Suppressor macrophage treated with lipopolysaccharide for 4 hours (primary cell): ENCODE measurements around the gene CCN2.
"Not testable (repeated sequence)": the region's sequence is repeated elsewhere in the genome, so short reads cannot be mapped to it uniquely, and the experiment has no call there.

Experiments
- DNase-seq: peaks from one replicate; pipeline ENCODE4 v3.0.0-alpha.2; 2020

CCN2 gene

DNA sequence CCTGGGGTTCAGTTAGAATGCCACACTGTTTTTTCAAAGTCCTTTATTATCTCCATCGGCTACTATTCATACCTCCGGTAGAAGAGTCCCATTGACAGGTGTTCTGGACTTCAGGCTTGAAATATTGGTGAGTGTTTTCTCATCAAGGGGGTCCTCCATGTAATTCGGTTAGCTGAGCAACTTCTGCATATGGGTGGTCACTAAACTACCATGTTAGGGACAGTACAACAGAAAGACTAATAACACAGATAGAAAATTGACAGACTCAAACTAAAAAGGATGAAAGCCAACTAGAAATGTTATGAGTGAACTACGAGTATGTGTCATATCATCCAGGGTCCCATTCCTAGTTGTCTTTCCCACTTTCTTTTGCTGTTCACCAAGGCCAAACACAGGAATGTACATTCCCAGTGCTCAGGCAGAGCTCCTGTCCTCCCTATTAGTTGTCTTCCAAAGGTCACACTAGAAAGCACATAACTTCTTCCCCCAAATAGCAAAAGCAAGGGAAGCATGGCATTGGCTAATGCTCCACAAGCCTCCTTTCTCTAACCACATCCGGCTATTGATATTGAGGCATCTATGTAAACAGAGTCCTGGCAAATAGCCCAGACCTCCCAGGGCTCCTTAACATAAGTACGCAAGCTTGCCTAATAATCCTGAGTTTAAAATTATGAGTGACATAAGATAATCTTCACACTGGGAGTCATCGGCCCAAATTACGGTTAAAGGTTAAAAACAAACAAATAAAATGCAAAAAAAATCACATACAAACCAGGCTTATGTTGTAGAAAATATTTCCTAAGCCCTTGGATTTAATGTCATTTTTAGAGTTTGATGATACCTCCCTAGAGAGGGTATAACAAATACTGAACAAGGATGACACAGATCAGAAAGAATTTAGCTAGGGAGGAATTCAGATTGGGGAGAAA is 13.2 kb downstream of the CCN2 start:
- DNase-seq = no peak

- no peak for DNase-seq
Measured at GRCh38 chr6:131937226-131937625, 13.9 kb downstream of the CCN2 start.

GRCh38 chr6:131936156-131936555 is 15.0 kb downstream of the CCN2 start:
- DNase-seq = no peak

DNA sequence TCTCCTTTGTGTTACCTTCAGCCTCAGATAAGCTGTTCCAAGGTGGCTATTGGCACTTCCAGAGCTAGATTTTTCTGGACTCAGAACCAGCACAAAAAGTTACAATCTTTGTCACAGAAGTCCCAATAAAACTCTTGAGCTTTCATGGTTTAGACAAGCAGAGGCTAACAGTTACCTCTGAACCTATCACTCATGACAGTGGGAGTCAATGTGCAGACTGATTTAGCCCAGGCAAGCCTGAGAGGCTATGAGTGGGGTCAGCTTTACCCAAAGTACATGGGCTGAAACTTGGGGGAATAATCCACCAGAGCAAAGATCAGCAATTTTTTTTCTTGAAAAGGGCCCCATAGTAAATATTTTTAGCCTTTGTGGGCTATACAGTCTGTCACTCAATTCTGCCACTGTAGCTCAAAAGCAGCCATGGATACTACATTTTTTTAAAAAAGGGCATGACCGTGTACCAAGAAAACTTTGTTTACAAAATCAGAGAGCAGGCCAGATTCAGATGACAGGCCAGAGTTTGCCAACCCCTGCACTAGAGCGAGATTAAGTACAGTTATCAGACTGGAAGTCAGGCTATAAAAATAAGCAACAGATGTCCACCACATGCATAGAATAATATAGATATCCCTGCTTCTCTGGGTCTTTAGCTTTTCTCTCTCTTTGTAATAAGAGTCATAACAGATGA is 20.0 kb downstream of the CCN2 start:
- no peak for DNase-seq

DNA sequence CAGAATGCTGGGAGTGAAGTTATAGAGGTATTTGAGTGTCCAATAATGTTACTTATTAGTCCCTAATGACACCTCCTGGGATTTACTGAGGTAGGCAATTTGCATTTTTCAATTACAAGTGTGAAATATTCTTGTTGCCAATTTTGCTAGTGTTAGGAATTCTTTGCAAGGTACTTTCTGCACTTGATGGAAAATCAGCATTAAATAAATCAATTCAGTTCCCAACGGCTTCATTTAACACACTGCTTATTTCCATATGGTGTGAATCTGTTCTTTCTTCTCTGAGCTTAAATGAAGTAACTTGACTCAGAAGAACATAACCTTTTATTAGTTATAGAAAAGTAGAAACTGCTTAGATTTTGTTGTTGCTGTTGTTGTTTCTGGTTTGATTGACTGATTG is 21.2 kb downstream of the CCN2 start:
- DNase-seq = no peak

GRCh38 chr6:131929264-131929663 is 21.9 kb downstream of the CCN2 start:
- DNase-seq = no peak

- DNase-seq = no peak
Measured at GRCh38 chr6:131924881-131925474, 26.2 kb downstream of the CCN2 start.

GRCh38 chr6:131923356-131923755 is 27.8 kb downstream of the CCN2 start:
- peak; percentile 58 for DNase-seq

DNA sequence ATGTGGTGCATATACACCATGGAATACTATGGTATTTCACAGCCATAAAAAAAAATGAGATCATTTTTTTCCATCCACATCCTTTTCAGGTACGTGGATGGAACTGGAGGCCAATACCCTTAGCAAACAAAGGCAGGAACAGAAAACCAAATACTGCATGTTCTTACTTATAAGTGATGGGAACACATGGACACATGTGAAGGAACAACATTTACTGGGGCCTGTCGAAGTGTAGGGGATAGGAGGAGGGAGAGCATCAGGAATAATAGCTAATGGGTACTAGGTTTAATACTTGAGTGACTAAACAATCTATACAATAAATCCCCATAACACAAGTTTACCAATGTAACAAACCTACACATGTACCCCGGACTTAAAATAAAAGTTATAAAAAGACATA is 30.5 kb downstream of the CCN2 start:
- DNase-seq = no peak

GRCh38 chr6:131918650-131919355 is 32.4 kb downstream of the CCN2 start:
- no peak for DNase-seq

GRCh38 chr6:131917763-131918649 is 33.2 kb downstream of the CCN2 start:
- no peak for DNase-seq

GRCh38 chr6:131917318-131917717 is 33.9 kb downstream of the CCN2 start:
- no peak for DNase-seq

- DNase-seq = no peak
Measured at GRCh38 chr6:131916847-131917246, 34.3 kb downstream of the CCN2 start.

GRCh38 chr6:131916091-131916796 is 34.9 kb downstream of the CCN2 start:
- not testable (repeated sequence) for DNase-seq

DNA sequence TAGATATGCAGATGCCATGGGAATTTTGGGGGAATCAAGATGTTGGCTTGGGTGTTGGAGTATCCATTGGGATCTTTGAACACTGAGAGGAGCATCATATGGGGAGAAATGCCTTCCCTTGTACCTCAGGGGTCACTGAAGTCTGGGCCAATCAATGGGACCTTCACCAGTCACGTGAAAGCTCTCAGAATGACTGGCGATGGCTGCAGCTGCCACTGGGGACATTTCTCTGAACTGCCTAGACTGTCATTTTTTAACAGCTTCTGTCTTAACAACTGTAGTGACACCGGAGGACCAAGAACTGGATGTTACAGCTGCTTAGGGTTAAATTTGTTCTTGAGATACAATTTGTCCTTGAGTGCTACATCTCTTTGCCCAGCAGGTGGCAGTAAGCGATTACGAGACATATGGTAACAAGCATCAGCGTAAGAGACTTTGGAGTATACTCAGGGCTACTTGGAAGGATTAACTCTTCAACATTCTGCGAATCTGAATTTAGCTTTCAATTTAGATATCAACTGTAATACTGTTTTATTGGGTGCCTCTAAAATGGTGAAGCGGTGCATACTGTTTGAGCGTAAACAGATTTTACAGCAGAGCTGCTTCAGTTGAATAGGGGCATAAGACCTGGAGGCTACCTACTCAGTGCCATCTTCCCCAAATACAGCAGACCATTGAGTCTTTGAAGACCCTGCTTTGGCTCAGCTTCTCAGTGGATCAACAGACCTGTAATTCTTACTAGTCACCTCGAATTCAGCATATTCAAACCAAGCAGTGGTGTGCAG is 36.0 kb downstream of the CCN2 start:
- DNase-seq = peak; percentile 72

- DNase-seq = no peak
Measured at GRCh38 chr6:131914234-131914633, 36.9 kb downstream of the CCN2 start.

DNA sequence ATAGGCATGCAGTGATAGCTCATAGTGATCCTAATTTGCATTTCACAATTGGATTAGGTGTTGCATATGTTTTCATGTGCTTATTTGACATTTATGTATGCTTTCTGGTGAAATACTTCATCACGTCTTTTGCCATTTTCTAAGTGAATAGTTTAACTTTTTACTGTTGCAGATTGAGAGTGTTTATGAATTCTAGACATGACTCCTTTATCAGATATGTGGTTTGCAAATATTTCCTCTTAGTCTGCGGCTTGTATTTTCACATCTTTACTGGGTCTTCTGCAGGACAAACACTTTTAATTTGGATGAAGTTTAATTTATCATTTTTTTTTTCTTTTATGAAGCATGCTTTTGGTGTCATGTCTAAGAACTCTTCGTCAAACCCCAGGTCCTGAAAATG is 39.2 kb downstream of the CCN2 start:
- no peak for DNase-seq

DNA sequence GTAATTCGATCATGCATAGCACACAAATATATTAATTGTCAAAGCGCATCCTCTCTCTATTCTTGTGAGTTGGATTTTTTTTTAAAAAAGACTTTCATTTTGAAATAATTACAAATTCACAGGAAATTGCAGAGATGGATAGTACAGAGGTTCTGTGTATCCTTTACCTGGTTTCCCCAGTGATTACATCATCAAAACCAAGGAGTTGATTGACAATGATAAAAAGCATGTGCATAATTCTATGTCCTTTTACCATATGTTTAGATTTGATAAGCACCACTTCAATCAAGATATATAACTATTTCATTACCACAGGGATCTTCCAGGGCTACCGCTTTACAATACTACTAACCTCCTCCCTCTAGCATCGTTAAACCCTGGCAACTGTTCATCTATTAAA is 40.2 kb downstream of the CCN2 start:
- DNase-seq = no peak

GRCh38 chr6:131910219-131910589 is 41.0 kb downstream of the CCN2 start:
- DNase-seq = no peak

GRCh38 chr6:131909408-131910218 is 41.6 kb downstream of the CCN2 start:
- DNase-seq = peak; percentile 78
